Neuronal stem cell (in vitro differentiated cells): Measurements from ENCODE around the gene FNDC11.
A peak's percentile ranks its signal among the peaks of the same experiment; 100 is the strongest.

Source experiments
- DNase-seq: peaks from one replicate; pipeline ENCODE4 v3.0.0-alpha.2; 2013; ENCODE audit warnings: low spot score
- H2AFZ ChIP-seq: one replicate; pipeline ENCODE4 v1.6.1; 2013; ENCODE audit warnings: mild to moderate bottlenecking, low read length, inconsistent platforms
- H2AK5ac ChIP-seq: 2 replicates; pipeline ENCODE4 v1.6.1; 2013; ENCODE audit warnings: low read depth, mild to moderate bottlenecking, inconsistent platforms, low read length, moderate library complexity, mixed read lengths
- H2BK120ac ChIP-seq: 2 replicates; pipeline ENCODE4 v1.6.1; 2013; ENCODE audit warnings: low read depth, mild to moderate bottlenecking, inconsistent platforms, low read length, moderate library complexity, mixed read lengths
- H2BK12ac ChIP-seq: one replicate; pipeline ENCODE4 v1.6.1; 2013; ENCODE audit warnings: low read length, inconsistent platforms
- H2BK15ac ChIP-seq: 2 replicates; pipeline ENCODE4 v1.6.1; 2013; ENCODE audit warnings: mild to moderate bottlenecking, low read length, inconsistent platforms, mixed read lengths
- H2BK5ac ChIP-seq: one replicate; pipeline ENCODE4 v1.6.1; 2013; ENCODE audit warnings: inconsistent platforms, mild to moderate bottlenecking, low read length, moderate library complexity
- H3K14ac ChIP-seq: one replicate; pipeline ENCODE4 v1.6.1; 2013; ENCODE audit warnings: low read length, inconsistent platforms
- H3K18ac ChIP-seq: 2 replicates; pipeline ENCODE4 v1.6.1; 2013; ENCODE audit warnings: low read length, inconsistent platforms
- H3K23ac ChIP-seq: 2 replicates; pipeline ENCODE4 v1.6.1; 2013; ENCODE audit warnings: low read depth, mild to moderate bottlenecking, mixed read lengths, low read length, inconsistent platforms; ENCODE audit not compliant: poor library complexity
- H3K27ac ChIP-seq: replicated peaks from 3 replicates; pipeline ENCODE4 v1.5.1; 2013; ENCODE audit warnings: low read length, inconsistent platforms
- H3K27me3 ChIP-seq, 3 experiments: 2 replicates each; pipeline ENCODE4 v1.6.1; 2013; ENCODE audit warnings: low read length in 3 of 3, mild to moderate bottlenecking in 2 of 3, inconsistent platforms in 1 of 3, low read depth in 1 of 3, mixed read lengths in 1 of 3, moderate library complexity in 1 of 3; ENCODE audit not compliant: control insufficient read depth in 3 of 3, insufficient read depth in 3 of 3
- H3K36me3 ChIP-seq, 2 donors: replicated peaks in 1 of 2; 2 replicates each; pipeline ENCODE4 v1.6.1; 2013; ENCODE audit warnings: low read length in 2 of 2; ENCODE audit not compliant: control insufficient read depth in 2 of 2, insufficient read depth in 2 of 2
- H3K4ac ChIP-seq: 2 replicates; pipeline ENCODE4 v1.6.1; 2013; ENCODE audit warnings: inconsistent platforms, mild to moderate bottlenecking, low read length, moderate library complexity
- H3K4me1 ChIP-seq, 2 donors: 1 replicate in 1 of 2; 2 replicates in 1 of 2; pipeline ENCODE4 v1.6.1; 2013; ENCODE audit warnings: low read length in 2 of 2, low read depth in 1 of 2; ENCODE audit not compliant: control insufficient read depth in 2 of 2, insufficient read depth in 1 of 2
- H3K4me2 ChIP-seq: one replicate; pipeline ENCODE4 v1.6.1; 2013; ENCODE audit warnings: mild to moderate bottlenecking, low read length, inconsistent platforms; ENCODE audit not compliant: insufficient read depth, poor library complexity, severe bottlenecking
- H3K4me3 ChIP-seq, 2 donors: 2 replicates each; pipeline ENCODE4 v1.5.1; 2013; ENCODE audit warnings: low read length in 2 of 2, mild to moderate bottlenecking in 2 of 2, inconsistent platforms in 1 of 2, moderate library complexity in 1 of 2
- H3K79me1 ChIP-seq: one replicate; pipeline ENCODE4 v1.6.1; 2013; ENCODE audit warnings: low read depth, mild to moderate bottlenecking, inconsistent platforms, low read length, moderate library complexity
- H3K9ac ChIP-seq: one replicate; pipeline ENCODE4 v1.6.1; 2013; ENCODE audit warnings: mild to moderate bottlenecking, low read depth, low read length, inconsistent platforms; ENCODE audit not compliant: poor library complexity
- H3K9me3 ChIP-seq, 2 donors: replicated peaks in 1 of 2; 2 replicates each; pipeline versions ENCODE3 to v1.6.1; 2013; ENCODE audit warnings: low read length in 2 of 2, mild to moderate bottlenecking in 2 of 2, inconsistent platforms in 1 of 2, low read depth in 1 of 2, mixed read lengths in 1 of 2, moderate library complexity in 1 of 2; ENCODE audit not compliant: control insufficient read depth in 2 of 2, insufficient read depth in 1 of 2
- H4K8ac ChIP-seq: one replicate; pipeline ENCODE4 v1.6.1; 2013; ENCODE audit warnings: low read depth, mild to moderate bottlenecking, inconsistent platforms, low read length, moderate library complexity
- H4K91ac ChIP-seq: one replicate; pipeline ENCODE4 v1.6.1; 2013; ENCODE audit warnings: low read length, low read depth, mild to moderate bottlenecking, inconsistent platforms; ENCODE audit not compliant: poor library complexity
- WGBS, 2 donors: extraction: QIAGEN DNeasy Blood & Tissue Kit; methylation state at CpG; one replicate each; pipeline ENCODE4 v1.1.7; 2013; ENCODE audit warnings: missing lambda C conversion rate in 2 of 2, mixed read lengths in 1 of 2; ENCODE audit not compliant: insufficient read length in 2 of 2, insufficient replicate concordance in 1 of 2; ENCODE audit errors: extremely low coverage in 2 of 2; 5-methylcytosine and 5-hydroxymethylcytosine counted together

Gene FNDC11

DNA sequence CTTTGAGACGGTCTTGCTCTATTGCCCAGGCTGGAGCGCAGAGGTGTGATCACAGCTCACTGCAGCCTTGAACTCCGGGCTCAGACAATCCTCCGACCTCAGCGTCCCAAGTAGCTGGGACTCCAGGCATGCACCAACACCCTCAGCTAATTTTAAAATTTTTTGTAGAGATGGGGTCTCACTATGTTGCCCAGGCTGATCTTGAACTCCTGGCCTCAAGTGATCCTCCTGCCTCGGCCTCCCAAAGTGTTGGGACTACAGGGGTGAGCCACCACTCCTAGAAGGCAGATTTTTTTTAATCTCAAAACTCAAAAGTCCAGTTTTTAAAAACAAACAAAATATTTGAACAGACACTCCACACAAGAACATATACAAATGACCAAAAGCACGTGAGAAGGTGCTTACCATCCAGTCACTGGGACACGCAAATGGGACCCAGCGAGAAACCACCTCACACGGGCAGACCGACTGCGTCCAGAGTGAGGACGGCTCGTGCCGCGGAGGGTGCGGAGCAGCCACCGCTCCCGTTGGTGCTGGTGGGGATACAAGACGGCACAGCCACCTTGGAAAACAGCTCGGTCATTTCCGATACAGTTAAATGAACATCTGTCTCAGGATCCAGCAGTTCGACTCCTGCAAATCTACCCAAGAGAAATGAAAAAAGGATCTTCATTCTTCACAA, 28.6 kb downstream of the FNDC11 start:
- no peak overlapping the region for H3K27ac ChIP-seq
- WGBS, 2 donors: no CpG with 5 or more reads among the region's 23 CpGs

DNA sequence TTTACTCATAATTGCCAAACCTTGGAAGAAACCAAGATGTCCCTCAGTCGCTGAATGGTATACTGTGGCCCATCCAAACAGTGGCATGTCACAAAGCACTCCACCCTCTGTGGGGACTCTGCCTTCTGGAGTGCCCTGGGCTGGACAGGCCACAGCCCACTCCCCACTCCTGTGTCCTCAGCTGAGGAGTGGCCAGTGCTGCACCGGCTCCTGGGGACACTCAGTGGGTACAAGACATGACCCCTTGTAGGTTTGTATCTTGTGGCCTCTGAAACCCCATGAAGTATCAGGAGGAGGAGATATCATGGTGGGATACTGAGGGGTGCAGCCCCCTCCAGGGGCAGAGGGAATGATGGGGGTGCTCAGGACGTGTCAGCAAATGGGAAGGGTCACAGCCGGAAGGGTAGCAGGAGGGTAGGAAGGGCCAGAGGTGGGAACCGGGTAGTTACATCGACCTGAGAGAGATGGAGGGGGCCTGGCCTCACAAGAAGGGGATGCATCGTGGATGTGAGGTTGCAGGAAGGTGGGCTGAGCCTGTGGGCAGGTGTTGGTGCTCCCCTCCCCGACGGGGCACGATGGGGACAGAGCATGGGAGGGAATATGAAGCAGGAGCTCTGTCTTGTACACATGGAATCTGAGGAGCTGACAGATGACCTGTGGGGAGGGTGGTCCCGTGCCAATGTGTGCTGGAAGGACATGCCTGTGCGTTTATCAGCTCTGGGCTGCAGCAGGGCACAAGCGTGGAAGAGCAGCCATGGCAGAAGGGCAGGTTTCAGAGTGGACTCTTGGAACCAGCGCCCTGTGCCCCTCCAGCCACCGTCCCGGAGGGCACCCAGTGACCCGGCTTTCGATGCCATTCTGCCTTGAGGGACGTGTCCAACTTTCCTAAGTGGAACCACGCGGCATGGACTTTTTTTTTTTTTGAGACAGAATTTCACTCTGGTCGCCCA, 31.9 kb downstream of the FNDC11 start:
- Histone ChIP-seq H3K4me3 (no peak overlapping the region), H4K91ac (no peak overlapping the region), H2AFZ (no peak overlapping the region), H2BK120ac (no peak overlapping the region), H3K27ac (no peak overlapping the region), H3K14ac (no peak overlapping the region), H2AK5ac (no peak overlapping the region), H3K4me2 (no peak overlapping the region), H4K8ac (no peak overlapping the region), H3K4ac (no peak overlapping the region), H3K4me1 (peaks cover 0 to 7% of the 10 kb centered on the region in 2 donors), H3K9ac (no peak overlapping the region), H2BK5ac (no peak overlapping the region), H2BK12ac (no peak overlapping the region), H3K36me3 (peaks cover 11 to 32% of the 10 kb centered on the region in 2 donors), H3K79me1 (peaks cover 2% of the 10 kb centered on the region), H3K18ac (no peak overlapping the region), H2BK15ac (no peak overlapping the region), H3K27me3 (no peaks in the 10 kb centered on the region), H3K9me3 (no peaks in the 10 kb centered on the region), H3K23ac (peak overlapping the region; percentile 52)
- WGBS, 2 donors: no CpG with 5 or more reads among the region's 22 CpGs
- DNase-seq: no peak

More for the DNA sequence above, 28.6 kb downstream of the FNDC11 start:
- H2BK5ac ChIP-seq: no peak overlapping the region
- no peak overlapping the region for H2BK12ac ChIP-seq
- no peak overlapping the region for H4K8ac ChIP-seq
- no peaks in the 10 kb centered on the region for H3K9me3 ChIP-seq
- H2AFZ ChIP-seq: peak overlapping the region; percentile 80
- H3K14ac ChIP-seq: peak overlapping the region; percentile 10
- no peak overlapping the region for H3K23ac ChIP-seq
- no peak overlapping the region for H4K91ac ChIP-seq
- H2AK5ac ChIP-seq: no peak overlapping the region
- H3K36me3 ChIP-seq: peaks cover 0 to 7% of the 10 kb centered on the region in 2 donors
- no peak overlapping the region for H2BK120ac ChIP-seq
- no peaks in the 10 kb centered on the region for H3K27me3 ChIP-seq
- no peak overlapping the region for H3K4ac ChIP-seq
- H2BK15ac ChIP-seq: no peak overlapping the region
- no peak overlapping the region for H3K18ac ChIP-seq
- no peak overlapping the region for H3K9ac ChIP-seq
- peaks cover 0 to 3% of the 10 kb centered on the region in 2 donors for H3K4me1 ChIP-seq
- no peak for DNase-seq
- no peaks in the 10 kb centered on the region for H3K79me1 ChIP-seq
- no peak overlapping the region for H3K4me2 ChIP-seq
- H3K4me3 ChIP-seq: no peak overlapping the region

DNA sequence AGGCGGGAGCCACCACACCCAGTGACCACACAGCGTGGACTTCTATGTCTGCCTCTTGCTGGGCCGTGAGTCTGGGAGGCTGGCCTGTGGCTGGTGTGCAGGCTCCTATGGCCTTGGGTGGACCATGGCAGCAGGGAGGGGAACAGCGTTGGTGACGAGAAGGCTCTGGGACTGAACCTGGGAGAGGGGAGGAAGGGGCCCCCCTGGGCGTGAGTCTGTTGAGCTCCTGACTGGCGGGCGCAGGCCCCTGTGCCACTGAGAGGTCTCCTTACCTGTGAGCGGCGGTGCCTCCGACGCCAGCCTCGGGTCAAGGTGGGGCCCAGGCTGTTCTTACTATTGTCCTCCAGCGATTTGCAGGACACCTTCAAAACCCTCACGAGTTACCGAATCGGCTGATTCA, 32.8 kb downstream of the FNDC11 start:
- H4K8ac ChIP-seq: no peak overlapping the region
- no peak overlapping the region for H2AFZ ChIP-seq
- no peak overlapping the region for H2BK120ac ChIP-seq
- H3K14ac ChIP-seq: no peak overlapping the region
- H3K9me3 ChIP-seq: no peaks in the 10 kb centered on the region
- no peaks in the 10 kb centered on the region for H3K27me3 ChIP-seq
- peaks cover 0 to 7% of the 10 kb centered on the region in 2 donors for H3K4me1 ChIP-seq
- peaks cover 13 to 40% of the 10 kb centered on the region in 2 donors for H3K36me3 ChIP-seq
- no peak overlapping the region for H2AK5ac ChIP-seq
- H2BK12ac ChIP-seq: no peak overlapping the region
- no peak overlapping the region for H3K4me3 ChIP-seq
- DNase-seq: no peak
- H3K4me2 ChIP-seq: no peak overlapping the region
- H3K79me1 ChIP-seq: peaks cover 2% of the 10 kb centered on the region
- no peak overlapping the region for H3K4ac ChIP-seq
- no peak overlapping the region for H2BK15ac ChIP-seq
- WGBS, 2 donors: no CpG with 5 or more reads among the region's 17 CpGs
- H3K23ac ChIP-seq: peak overlapping the region; percentile 85
- H4K91ac ChIP-seq: no peak overlapping the region
- H3K18ac ChIP-seq: no peak overlapping the region
- H2BK5ac ChIP-seq: no peak overlapping the region
- H3K27ac ChIP-seq: no peak overlapping the region
- H3K9ac ChIP-seq: no peak overlapping the region

DNA sequence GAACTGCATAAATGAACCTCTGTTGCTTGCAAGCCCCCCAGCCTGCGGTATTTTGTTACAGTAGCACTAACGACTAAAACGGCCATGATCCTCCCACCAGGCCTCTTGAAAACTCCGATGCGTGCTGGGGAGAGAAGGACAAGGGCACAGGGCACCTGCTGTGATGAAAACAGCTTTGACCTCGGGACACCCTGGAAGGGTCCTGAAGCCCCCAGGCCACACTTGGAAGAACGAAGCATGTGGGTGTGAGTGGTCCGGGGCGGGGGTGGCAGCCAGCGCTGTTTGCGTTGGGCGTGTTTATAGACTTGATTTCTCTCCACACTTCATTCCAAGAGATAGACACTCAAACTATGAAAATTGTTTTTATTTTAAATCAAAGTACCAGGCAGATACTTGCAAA, 33.3 kb downstream of the FNDC11 start:
- WGBS, 2 donors: no CpG with 5 or more reads among the region's 12 CpGs
- Histone ChIP-seq H2AK5ac (no peak overlapping the region), H2BK120ac (no peak overlapping the region), H3K14ac (no peak overlapping the region), H3K4me1 (peaks cover 0 to 7% of the 10 kb centered on the region in 2 donors), H2BK15ac (no peak overlapping the region), H3K9ac (no peak overlapping the region), H3K27ac (no peak overlapping the region), H3K23ac (no peak overlapping the region), H3K4me2 (no peak overlapping the region), H2BK5ac (no peak overlapping the region), H3K4me3 (no peak overlapping the region), H3K79me1 (peaks cover 2% of the 10 kb centered on the region), H3K18ac (no peak overlapping the region), H2AFZ (no peak overlapping the region), H2BK12ac (no peak overlapping the region), H3K36me3 (peaks cover 15 to 45% of the 10 kb centered on the region in 2 donors), H3K9me3 (no peaks in the 10 kb centered on the region), H4K91ac (no peak overlapping the region), H4K8ac (no peak overlapping the region), H3K4ac (no peak overlapping the region), H3K27me3 (no peaks in the 10 kb centered on the region)
- no peak for DNase-seq
